ENCODE results near the gene FLNB. TPM values are rescaled to one million over a fixed set of nuclear protein-coding genes. Genes with fewer than 3 reads are reported as not detected.

Gene FLNB
- total and polyA plus RNA-seq, 2 of the 4 experiments (the other 2 are of a cell fraction): 78.0 to 136 TPM

GRCh38 chr3:58190882-58191281 is 182.7 kb downstream of the FLNB start:
- Histone ChIP-seq H4K8ac (ENCODE audit: low read depth in 2 of 2, low read length in 2 of 2) (no peak overlapping the region), H4K5ac (ENCODE audit: low read depth, low read length) (no peak overlapping the region), H2BK15ac (ENCODE audit: low read depth, low read length) (no peak overlapping the region), H3K18ac (ENCODE audit: low read depth, low read length) (no peak overlapping the region), H4K20me1 (ENCODE audit: insufficient read depth, low read length) (no peaks in the 10 kb centered on the region), H2BK20ac (ENCODE audit: low read depth, low read length) (no peak overlapping the region), H2BK120ac (ENCODE audit: low read depth, low read length) (no peak overlapping the region), H3K4me2 (ENCODE audit: low read depth, low read length) (no peak overlapping the region), H3K9ac (ENCODE audit: low read depth, low read length) (no peak overlapping the region), H3K9me3 (ENCODE audit: control insufficient read depth, insufficient read depth, low read length) (no peaks in the 10 kb centered on the region), H3K4ac (ENCODE audit: low read depth, low read length) (no peak overlapping the region), H3K4me1 (ENCODE audit: control insufficient read depth, insufficient read depth, low read length) (no peaks in the 10 kb centered on the region), H3K9me1 (ENCODE audit: insufficient read depth, low read length) (no peaks in the 10 kb centered on the region), H2BK5ac (ENCODE audit: low read depth, low read length, poor library complexity, severe bottlenecking) (no peak overlapping the region), H2AFZ (replicated peaks; ENCODE audit: low read length, poor library complexity) (no peak overlapping the region), H3K23ac (ENCODE audit: low read depth, low read length) (no peak overlapping the region), H3K56ac (ENCODE audit: extremely low read depth, insufficient read depth, low read length) (no peak overlapping the region), H3K14ac (replicated peaks; ENCODE audit: low read depth, low read length) (no peak overlapping the region), H3K27me3 (ENCODE audit: control insufficient read depth, insufficient read depth, low read length) (peaks cover 2% of the 10 kb centered on the region; the same call in 1 of the 2 replicates), H3K27ac (ENCODE audit: insufficient read depth, low read length) (no peak overlapping the region), H3K4me3 (ENCODE audit: insufficient read depth, low read depth, low read length) (no peak overlapping the region), H2AK5ac (ENCODE audit: low read depth, low read length) (no peak overlapping the region), H2AK9ac (replicated peaks; ENCODE audit: low read depth, low read length, poor library complexity) (no peak overlapping the region), H4K91ac (ENCODE audit: insufficient read depth, low read depth, low read length) (no peak overlapping the region), H3K79me1 (ENCODE audit: low read depth in 1 of 2, low read length in 2 of 2) (no peaks in the 10 kb centered on the region), H3K36me3 (ENCODE audit: control insufficient read depth, insufficient read depth, low read length) (no peaks in the 10 kb centered on the region)
- ChIA-PET POLR2A (ENCODE audit: unreplicated experiment) (no interaction called here), CTCF (interaction anchor here (3.6 kb wide), 1 partner anchor 115 kb away, joined by 18 read pairs; the partner anchor contains the start of genes HTD2 and RPP14)
- ATAC-seq (ENCODE audit: low read depth) (no peak), DNase-seq (no peak)
- no TSS peak for BruUV-seq (replicated peaks)
- intact Hi-C loops (cut with micrococcal nuclease): no loop called here
- in situ Hi-C loops (cut with MboI; ENCODE audit: low sequenced_read_pairs): loop anchor here (25.0 kb wide), 1 partner anchor 221 kb away; no protein-coding TSS in a partner anchor
- 100% methylated on average over 1 of the region's 4 CpGs; no CpG with 5 or more reads in 1 of the 2 experiments for WGBS, 2 experiments (ENCODE audit: extremely low coverage in 2 of 2, insufficient read length in 1 of 2)
- TF ChIP-seq NFE2L2 (IDR thresholded peaks at IDR 0.05; ENCODE audit: low read depth, low read length) (no peak), FOS (IDR thresholded peaks at IDR 0.05; ENCODE audit: low read depth, low read length) (no peak), SMC3 (IDR thresholded peaks at IDR 0.05; ENCODE audit: low read depth, low read length) (no peak), RCOR1 (IDR thresholded peaks at IDR 0.05; ENCODE audit: insufficient replicate concordance, low read length) (no peak), USF2 (IDR thresholded peaks at IDR 0.05; ENCODE audit: low read depth, low read length) (no peak), POLR2A (IDR thresholded peaks at IDR 0.05; ENCODE audit: low read depth, low read length) (no peak), RAD21 (IDR thresholded peaks at IDR 0.05; ENCODE audit: low read length) (no peak), BHLHE40 (IDR thresholded peaks at IDR 0.05; ENCODE audit: low read depth, low read length) (no peak)
- dilution Hi-C loops (cut with HindIII; ENCODE audit: low sequenced_read_pairs, unreplicated experiment): no loop called here
